HG03045 (cell line): Measurements from ENCODE around the gene CMTM7.

ENCODE experiments used
- ATAC-seq: cut with Tn5 transposase; IDR thresholded peaks from one replicate; pipeline ENCODE4 v1.9.1; 2021; ENCODE audit warnings: mild to moderate bottlenecking, moderate library complexity; ENCODE audit not compliant: unreplicated experiment

Gene CMTM7, protein sequence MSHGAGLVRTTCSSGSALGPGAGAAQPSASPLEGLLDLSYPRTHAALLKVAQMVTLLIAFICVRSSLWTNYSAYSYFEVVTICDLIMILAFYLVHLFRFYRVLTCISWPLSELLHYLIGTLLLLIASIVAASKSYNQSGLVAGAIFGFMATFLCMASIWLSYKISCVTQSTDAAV

DNA sequence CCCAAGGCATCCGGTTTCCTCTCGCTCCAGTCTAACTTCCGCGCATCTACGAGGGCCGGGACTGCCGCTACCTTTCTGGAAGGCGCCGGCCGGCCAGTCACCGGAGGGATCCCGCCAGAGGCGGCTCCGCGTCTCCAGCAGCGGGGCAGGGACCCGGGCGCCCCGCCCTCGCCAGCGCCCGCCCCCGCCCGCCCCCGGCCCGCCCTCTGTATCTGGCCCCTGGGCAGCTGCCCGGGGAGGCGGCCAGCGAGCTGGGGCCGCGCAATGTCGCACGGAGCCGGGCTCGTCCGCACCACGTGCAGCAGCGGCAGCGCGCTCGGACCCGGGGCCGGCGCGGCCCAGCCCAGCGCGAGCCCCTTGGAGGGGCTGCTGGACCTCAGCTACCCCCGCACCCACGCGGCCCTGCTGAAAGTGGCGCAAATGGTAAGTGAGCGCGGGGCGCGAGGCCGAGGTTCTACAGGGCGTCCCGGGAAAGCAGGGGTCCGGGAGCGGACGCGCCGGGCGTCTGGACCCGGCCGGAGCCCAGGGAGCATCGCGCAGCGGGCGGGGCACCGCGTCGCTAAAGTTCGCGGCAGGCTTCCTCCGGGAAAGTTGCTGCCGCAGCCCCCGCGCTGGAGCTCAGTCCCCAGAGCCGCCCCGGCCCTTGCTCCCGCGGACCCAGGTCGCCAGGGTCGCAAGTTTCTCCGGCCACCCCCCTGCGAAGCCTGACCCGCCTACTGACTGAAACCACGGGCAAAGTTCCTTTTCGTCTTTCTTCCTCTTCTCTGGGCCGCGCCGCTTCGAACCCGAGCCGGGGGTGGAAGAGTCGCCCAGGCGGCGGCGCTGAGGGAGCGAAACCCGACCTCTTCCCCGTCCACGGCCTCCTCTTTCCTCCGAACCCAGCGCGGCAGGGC is at the start of gene CMTM7:
Gene CMTM7 (plus strand): TSS at position 211 of the 893 bp plus-strand sequence. CDS start 54 bp downstream, at position 265.
- ATAC-seq: peak; percentile 51

DNA sequence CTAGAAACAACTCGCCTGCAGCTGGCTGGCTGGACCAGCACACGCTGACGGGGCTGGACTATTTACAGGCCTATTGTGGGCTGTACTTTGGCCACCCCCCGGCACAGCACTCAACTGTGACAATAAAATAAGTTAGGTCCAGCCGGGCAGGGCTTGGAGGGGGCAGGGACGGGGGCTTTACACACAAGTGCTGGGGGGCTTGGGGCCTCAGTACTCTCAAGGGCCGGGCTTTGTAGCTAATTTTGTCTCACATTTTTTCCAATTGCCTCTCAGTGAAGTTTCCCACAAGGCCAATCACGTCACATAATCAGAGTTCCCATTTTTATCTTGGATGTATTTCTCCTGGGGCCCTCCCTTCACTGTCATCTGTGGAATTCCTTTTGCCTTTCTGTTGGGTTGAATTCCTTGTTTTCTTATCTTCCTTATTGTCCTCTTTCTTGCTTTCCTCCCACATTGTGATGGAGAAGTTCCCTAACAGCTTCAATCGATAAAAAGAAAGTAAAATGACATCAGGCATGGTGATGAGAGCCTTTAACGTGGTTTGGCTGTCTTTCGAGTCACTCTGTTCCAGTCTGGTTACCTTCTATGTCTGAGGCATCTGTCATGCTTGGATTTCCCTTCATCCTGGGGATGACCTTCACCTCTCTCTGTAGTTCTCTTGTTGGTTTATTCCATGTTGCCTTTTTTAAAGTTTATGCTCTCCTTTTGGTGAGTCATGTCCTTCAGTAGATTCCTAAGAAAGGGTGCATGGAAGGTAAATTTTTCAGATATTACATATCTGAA is 44.1 kb upstream of the CMTM7 start:
- ATAC-seq: no peak

DNA sequence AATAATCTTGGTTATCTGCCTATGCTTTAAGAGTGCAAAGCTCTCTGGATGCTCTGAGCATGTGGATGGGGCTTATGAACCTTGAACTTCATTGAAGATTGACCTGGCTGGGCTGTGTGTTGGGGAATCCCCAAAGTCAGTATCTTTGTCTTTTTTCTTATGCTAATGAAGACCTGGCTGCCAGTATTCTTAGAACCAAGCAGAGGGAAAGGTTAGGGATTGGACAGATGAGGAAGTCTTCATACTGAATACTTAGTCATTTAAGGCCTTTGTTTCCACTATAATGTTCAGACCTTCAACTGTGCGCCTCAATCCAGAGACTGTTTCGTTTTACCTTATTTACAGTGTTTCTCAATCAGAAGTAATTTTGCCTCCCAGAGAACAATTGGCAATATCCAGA is 42.5 kb upstream of the CMTM7 start:
- no peak for ATAC-seq

DNA sequence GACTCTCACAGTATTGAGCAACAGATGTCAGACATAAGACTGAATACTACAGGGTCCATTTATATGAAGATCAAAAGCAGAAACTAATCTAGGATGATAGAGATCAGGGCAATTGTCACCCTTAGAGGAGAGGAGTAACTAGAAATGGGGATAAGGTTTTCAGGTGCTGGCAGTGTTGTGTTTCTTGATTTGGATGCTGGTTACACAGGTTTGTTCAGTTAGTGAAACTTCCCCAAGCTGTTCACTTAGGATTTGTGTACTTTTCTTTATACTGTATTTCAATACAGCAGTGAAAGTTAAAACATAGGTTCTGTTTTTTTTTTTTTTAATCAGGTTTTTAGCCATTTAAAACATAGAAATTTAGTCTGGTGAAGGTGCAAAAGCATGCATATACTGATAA is 39.1 kb upstream of the CMTM7 start:
- no peak for ATAC-seq

DNA sequence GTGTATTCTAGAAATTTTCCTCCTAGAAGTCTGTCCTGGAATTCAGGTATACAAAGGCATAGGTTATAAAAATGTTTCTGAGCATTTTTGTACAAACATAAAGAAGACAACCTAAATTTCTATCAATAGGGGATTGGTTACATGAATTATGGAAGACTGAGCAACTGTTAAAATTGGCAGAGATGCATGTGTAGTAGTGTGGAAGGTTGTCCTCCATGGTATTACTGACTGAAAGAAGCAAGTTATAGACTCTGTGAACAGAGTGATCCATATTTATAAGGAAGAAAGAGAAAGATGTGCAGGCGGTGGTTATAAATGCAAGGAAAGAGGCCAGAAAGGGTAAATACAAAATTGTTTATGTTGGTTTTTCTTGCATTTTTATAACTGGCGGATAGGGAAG is 38.3 kb upstream of the CMTM7 start:
- no peak for ATAC-seq

DNA sequence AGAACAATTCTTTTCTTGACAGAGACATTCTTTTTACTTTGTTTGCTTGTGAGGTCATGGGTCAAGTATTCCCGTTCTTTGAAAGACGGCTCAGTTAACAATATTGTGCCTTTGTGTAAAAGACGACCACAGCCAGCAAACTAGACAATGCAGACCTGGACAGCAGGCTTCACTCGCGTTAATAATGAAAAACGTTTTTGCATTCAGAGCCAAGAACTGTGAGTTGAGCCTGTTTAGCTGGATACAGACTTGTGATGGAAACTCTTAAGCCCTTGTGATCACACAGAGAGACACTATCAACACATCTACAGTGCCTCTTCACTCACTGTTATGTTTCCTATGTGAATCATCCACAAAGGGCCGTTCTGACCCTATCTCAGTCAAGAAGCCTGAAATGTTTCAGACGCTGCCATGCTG is 37.3 kb upstream of the CMTM7 start:
- ATAC-seq: no peak

DNA sequence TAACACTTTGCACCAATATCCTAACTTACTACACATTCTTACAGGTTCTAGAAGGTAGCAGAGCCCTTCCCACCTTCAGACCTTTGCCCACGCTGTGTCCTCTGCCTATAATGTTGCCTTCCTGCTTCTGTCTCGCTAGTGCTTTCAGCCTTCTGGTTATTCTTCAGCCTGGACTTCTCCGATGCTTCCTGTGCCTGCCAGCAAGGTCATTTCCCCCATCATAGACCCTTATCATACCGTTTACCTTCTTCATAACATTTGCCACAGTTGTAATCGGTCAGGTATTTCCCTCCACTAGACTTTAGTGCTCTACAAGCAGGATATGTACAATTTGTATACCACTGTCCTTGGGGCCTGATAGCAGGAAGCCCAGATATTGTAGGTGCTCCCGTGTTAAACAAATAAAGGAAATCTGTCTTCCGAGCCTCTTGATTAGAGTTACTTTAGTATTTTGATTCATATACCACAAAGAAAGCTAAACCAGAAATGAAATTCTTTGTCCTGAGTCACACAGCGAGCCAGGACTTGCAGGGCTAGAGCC is 35.8 kb upstream of the CMTM7 start:
- no peak for ATAC-seq

DNA sequence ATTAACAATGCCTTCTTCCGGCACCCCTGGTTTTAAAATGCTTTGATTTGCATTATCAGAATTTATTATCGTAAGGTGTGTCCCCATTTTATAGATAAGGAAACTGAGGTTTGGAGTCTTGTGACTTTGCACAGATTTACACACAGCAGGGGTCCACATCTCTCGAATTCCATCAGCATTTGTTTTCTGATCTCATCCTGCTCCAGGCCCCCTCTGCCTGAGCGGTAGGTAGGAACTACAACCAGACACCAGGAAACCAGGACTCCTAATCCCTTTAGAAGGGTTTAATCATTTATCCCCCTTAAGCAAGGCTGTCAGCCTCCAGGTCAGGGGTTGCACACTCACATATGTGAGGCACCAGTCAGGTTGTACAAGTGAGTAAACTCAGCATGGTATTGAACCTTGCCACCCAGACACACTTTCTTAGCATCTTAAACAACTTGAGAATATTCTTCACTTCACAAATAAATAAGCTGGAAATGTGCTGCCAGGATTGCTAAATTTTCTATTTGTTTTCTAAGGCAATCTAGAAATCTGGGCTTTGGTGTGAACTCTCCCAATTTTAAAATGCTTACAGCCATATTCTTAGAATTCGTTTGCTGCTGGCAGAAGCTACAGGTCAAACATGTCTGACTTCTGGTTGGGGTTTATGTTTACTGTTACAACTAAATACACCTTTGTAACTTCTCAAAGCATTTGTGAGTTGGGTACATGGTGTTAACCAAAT is 31.7 kb upstream of the CMTM7 start:
- no peak for ATAC-seq

DNA sequence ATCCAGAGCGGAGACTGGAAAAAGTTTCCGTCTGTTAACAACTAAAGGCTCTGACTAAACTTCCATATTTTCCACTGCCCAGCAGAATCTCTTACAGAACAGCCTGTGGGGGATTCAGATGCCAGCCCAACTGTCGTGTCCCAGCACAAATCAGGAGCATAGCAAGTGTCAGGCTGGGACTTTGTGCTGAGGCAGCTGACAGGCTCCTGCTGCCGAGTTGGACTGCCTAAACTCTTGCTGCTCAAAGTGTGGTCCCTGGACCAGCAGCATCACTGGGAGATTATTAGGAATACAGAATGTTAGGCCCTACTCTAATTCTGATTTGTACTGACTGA is 31.2 kb upstream of the CMTM7 start:
- ATAC-seq: no peak

DNA sequence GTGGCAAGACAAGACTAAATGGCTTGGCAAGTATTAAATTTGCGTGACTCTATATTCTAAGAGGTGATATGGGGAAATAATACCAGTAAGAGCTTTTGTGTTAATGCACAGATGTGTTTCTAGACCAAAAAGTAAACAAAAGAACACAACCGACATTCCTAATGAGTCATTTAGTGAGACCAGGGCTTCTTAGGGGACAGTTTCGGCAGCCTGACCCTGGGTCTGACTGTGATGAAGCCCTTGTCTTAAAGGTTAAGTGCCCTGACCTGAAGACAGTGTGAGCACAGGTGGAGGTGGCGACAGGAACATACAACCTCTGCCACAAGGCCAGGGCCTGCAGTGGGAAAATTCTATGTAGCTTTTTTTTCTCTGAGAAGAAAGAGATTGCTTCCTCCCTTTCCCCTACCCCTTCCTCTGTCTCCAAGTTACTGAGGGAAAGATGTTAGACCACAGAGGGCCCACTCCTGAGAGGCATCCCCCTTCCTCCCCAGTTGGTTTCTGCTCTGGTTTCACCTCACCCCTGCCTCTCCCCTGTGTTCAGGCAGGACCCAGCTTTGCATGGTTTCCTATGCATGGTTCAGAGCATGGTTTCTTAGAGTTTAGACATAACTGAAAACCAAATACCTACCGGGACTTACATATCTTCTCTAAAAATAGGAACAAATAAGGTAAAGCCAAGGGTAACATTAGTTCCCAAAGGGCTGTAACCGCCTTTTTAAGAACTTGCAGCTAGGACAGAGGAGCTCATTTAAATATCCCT is 24.8 kb upstream of the CMTM7 start:
- ATAC-seq: no peak

DNA sequence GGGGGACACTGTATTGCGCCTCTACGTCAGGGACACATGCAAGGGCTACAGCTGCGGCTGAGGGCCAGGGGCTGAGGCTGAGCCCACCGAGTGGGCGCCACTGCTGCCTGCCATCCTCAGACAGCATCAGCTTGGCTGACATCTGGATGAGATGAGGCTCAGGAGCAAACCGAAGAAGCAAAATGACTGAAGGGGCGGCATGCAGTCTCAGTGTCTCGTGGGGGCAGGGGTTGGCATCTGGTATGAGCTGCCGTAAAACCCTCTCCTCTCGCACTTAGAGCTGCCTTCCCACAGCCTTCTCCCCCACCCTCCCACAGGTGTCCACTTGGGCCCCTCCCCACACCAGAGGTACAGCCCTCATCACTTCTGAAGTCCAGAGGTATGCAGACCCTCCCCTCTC is 24.2 kb upstream of the CMTM7 start:
- ATAC-seq: no peak

DNA sequence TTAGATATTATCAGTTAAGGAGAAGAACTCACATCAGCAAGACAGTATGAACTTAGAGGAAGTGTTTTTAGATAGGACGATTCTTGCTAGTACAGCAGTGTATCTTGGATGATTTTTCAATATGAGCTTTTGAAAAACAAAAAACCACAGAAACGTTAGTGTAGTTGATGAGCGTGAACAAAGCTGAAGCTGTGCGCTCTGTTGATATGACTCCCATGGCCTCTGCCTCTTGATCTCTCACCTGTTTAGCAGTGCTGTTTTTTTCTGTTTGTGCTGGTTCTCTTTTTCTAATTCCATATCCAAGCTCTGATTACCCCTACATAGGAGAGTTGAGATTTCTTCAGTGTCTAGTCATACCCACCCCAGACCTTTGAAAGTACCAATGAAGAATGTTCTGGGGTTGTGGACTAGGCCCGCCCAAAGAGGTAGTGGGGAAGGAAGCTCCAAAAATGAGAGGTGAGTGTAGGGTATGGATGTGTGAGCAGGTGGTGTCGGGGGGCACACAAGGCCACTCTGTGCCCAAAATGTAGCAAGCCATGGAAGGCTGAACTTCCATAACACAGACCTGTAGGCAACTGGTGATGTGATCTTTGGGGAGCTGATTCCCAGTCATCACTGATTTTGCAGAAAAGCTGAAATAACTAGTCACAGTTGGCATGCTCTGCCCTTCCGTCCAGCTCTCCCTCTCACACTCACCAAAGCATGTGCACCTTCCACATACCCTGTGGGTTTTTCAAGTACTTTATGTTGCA is 20.0 kb upstream of the CMTM7 start:
- no peak for ATAC-seq

DNA sequence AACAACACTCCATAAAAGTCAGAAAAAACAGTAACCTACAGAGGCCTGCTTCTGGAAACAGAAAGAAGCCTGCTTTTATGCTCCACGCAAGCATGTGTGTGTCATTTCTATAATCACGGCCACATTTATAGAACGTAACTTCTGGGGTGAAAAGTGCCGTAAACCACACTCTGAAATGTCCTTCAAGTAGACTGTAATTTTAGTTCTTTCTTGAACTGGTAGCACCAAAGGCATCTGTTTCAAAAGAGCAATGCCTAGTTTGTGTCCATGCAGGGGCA is 19.5 kb upstream of the CMTM7 start:
- ATAC-seq: no peak

DNA sequence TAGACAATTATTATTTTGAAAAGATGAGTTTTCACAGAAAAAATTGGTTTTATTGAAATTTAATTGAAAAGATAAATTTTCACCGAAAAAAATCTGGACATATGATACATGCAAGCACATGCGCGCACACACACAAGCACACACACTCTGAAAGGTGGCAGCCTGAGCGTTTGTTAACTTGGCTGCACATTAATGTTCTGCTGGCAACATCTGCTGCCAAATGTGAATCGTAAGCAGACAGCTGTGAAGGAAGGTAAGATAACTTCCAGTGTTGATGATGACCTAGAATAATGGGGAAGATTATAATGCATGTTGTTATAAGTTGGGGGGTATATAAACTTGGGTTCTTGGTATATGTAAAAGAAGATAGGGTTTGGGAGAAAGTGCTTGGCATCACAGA is 18.4 kb upstream of the CMTM7 start:
- no peak for ATAC-seq

DNA sequence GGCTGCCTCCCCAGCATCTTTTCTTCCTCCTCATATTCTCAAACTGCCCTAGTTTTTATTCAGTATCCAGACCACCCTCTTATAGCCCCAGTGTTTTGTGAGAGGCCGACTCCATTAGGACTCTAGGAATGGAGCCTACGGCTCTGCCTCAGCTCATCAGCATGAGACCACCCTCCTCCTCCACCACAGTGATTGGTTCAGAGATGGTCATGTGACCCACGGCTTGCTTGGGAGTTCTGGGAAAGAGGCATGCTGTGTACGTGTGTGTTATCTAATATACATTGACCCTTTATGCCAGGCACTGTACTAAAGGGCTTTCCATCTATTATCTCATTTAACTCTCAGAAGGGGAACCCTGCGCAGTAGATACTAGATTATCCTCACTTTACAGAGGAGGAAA is 17.8 kb upstream of the CMTM7 start:
- ATAC-seq: no peak

DNA sequence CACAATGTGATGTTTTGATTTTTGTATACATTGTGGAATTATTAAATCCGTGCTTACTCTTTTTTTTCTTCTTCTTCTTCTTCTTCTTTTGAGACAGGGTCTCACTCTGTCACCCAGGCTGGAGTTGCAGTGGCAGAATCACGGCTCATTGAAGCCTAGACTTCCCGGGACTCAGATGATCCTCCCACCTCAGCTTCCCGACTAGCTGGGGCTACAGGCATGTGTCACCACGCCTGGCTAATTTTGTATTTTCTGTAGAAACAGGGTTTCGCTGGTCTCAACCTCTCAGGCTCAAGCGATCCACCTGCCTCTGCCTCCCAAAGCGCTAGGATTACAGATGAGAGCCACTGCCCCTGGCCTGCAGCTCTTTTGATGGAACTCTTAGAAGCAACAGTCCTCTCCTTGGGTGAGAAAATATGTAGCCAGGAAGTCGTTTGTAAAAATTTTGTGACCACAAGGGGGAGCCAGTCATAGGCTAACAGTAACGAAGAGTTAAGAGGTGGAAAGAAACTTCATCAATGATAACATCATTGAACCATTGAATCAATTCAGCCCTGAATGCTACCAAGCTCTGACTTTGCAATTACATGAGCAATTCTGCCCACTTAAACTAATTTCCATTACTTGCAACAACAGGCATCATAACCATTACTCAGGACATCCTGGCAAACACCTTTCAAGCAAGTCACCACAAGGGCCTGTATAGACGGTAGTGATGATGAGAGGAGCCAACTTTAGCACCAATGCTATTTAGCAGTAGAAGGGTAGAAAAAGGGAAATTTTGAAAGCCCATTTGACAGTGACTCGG is 16.7 kb upstream of the CMTM7 start:
- peak; percentile 57 for ATAC-seq

DNA sequence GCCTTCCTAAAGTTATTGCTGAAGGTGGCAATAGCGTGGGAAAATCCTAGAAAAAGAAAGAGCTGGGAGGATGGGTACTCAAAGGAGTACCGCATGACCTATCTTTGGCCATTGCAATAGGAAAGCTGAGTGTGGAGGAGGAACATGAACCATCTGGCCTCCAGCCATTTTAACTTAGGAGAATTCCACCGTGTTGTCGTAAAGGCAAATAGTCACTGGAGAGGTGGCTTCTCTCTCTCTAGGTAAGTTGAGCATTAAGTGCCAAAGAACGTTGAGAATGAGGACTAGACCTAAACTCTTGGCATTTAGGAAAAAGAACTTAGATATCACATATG is 16.1 kb upstream of the CMTM7 start:
- ATAC-seq: no peak

DNA sequence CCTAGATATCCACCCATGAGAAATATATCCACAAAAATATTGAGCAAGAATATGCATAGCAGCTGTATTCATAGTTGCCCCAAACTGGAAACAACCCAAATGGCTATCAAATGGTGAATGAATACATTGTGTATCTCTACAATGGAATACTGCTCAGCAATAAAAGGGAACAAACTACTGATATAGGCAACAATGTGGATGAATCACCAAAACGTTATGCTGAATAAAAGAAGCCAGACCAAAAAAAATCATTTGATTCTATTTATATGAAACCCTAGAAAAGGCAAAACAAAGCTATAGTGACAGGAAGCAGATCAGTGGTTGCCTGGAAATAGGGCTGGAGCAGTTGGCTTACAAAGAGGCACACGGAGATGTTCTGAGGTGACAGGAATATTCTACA is 15.5 kb upstream of the CMTM7 start:
- ATAC-seq: no peak
